ENCODE measurements around the gene SIL1.

DNA sequence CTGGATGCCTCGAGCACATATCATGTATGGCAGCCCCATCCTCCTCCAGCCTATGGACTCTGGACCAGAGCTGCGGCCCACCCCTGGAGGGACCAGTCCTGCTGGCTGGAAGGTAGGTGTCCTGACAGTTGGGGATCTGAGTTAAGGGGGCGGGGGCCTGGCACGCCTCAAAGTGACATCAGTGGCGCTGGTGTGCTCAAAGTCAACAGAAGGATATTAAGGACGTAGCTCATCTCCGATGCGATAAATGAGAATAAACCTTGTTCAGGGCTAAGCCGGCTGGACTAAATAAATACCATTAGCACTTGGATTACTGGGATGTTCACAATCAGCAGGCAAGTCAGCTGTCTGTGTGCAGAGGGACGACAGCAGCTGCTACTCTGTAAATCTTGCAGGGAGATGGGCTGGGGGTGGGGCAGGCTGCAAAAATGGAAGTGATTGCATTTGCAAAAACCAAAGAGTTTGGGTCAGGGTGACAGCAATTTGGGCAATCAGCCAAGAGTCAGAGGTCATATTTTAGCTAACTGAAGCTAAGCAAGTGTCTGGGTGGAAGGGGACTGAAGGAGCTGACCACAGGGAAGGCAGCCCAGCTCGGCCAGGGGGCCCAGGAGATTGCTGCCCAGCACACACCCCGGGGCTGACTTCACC lies 243.0 kb downstream of the SIL1 start:
- TF ChIP-seq BHLHE40 (IDR thresholded peaks at IDR 0.05; ENCODE audit: borderline replicate concordance), result no peak
- TF ChIP-seq HDGF (IDR thresholded peaks at IDR 0.05; ENCODE audit: borderline replicate concordance), result no peak
- no peak for TF ChIP-seq SUZ12 (IDR thresholded peaks at IDR 0.05)
- TF ChIP-seq, protein P1, sequence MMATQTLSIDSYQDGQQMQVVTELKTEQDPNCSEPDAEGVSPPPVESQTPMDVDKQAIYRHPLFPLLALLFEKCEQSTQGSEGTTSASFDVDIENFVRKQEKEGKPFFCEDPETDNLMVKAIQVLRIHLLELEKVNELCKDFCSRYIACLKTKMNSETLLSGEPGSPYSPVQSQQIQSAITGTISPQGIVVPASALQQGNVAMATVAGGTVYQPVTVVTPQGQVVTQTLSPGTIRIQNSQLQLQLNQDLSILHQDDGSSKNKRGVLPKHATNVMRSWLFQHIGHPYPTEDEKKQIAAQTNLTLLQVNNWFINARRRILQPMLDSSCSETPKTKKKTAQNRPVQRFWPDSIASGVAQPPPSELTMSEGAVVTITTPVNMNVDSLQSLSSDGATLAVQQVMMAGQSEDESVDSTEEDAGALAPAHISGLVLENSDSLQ (IDR thresholded peaks at IDR 0.05), result no peak
- no peak for TF ChIP-seq FOXK2 (IDR thresholded peaks at IDR 0.05)
- no peak for TF ChIP-seq ARNT (IDR thresholded peaks at IDR 0.05)
- TF ChIP-seq SP1 (IDR thresholded peaks at IDR 0.05), result no peak

All from HEK293T (cell line).